Uterus (tissue), 4 donors: ENCODE measurements around the gene PTDSS2. TPM values are rescaled to one million over a fixed set of nuclear protein-coding genes. Genes with fewer than 3 reads are reported as not detected.

Source experiments
- DNase-seq, 2 donors: peaks; one replicate each; pipeline ENCODE4 v3.0.0-alpha.2; 2019 to 2020
- H3K27ac ChIP-seq, 2 donors: fragments of 200-600 bp; sonication (generic); 1 replicate in 1 of 2; 2 replicates in 1 of 2; pipeline ENCODE4 v1.5.1; 2016 to 2018
- H3K27me3 ChIP-seq, 2 donors: fragments of 200-600 bp; sonication (generic); one replicate each; pipeline ENCODE4 v1.5.1; 2018 to 2019; ENCODE audit warnings: control low read depth in 1 of 2
- H3K36me3 ChIP-seq, 2 donors: fragments of 200-600 bp; sonication (generic); one replicate each; pipeline ENCODE4 v1.5.1; 2019; ENCODE audit warnings: control low read depth in 1 of 2
- H3K4me1 ChIP-seq, 2 donors: fragments of 200-600 bp; sonication (generic); one replicate each; pipeline ENCODE4 v1.5.1; 2018 to 2019; ENCODE audit warnings: control low read depth in 1 of 2
- H3K4me3 ChIP-seq, 2 donors: fragments of 200-600 bp; sonication (generic); 1 replicate in 1 of 2; 2 replicates in 1 of 2; pipeline ENCODE4 v1.5.1; 2018 to 2019; ENCODE audit warnings: mild to moderate bottlenecking in 1 of 2
- H3K9me3 ChIP-seq, 2 donors: fragments of 200-600 bp; sonication (generic); one replicate each; pipeline ENCODE4 v1.5.1; 2019; ENCODE audit warnings: control low read depth in 1 of 2
- CTCF ChIP-seq, 4 experiments: fragments of 200-600 bp in 2 of 4; fragments of 450-650 bp in 2 of 4; sonication (generic) in 2 of 4; IDR thresholded peaks; one replicate each; pipeline ENCODE4 v1.5.1; 2016 to 2019; ENCODE audit warnings: antibody characterized with exemption in 4 of 4, mild to moderate bottlenecking in 2 of 4, moderate library complexity in 1 of 4
- POLR2A ChIP-seq, 2 donors: fragments of 450-650 bp; IDR thresholded peaks; one replicate each; pipeline ENCODE4 v1.6.1; 2016; ENCODE audit warnings: antibody characterized with exemption in 2 of 2, mild to moderate bottlenecking in 1 of 2, moderate library complexity in 1 of 2
- intact Hi-C: fragments of 100-400 bp; cut with DNase I; formaldehyde crosslinking; loops from one replicate; pipeline ENCODE4 v1.15.1; 2023; ENCODE audit warnings: low total_unique reads
- total RNA-seq, 4 donors: library from RNA; depleted of rRNA in 3 of 4; stranded (reverse); fragments of >200 nt in 3 of 4; gene quantifications; one replicate each; pipeline versions ENCODE4 v1.1.0 to v1.2.4, GENCODE V29; 2014 to 2023
- donor health status: DM: yes; HTN: yes; CAD: no.

Gene PTDSS2
- total RNA-seq, 4 donors from 2014 or later = 20.7 to 43.7 (median 22.8) TPM

DNA sequence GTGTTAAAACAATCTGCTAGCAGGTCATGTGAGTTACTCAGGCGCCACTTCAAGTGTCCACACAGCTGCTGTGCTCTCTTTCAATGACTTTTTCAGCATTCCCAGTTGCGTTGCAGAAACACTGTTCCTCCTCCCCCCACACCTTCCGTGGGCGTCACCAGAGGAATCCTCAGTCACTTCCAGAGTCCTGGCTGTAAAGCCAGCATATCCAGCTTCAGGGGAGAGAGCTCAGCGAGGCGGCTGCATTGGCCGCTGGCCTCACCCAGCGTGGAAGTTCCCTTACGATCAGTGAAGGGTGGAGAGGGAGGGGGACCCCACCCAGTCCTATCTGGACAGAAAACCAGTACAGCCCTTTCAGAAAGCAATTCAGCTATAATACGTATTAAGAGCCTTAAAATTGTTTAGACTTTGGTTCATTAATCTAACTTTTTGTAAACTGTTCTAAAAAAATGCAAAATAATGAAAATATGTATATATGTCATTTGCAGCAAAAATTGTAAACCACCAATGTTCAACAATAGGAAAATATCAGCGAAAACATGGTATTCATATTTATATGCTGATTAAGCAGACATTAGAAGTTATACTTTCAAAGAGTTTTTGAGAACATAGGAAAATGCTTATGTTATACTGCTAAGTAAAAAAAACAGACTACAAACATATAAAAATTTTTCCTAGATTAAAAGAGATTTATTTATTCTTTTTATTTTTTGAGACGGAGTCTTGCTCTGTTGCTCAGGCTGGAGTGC is 5.5 kb upstream of the PTDSS2 start:
- no peak overlapping the region for H3K4me3 ChIP-seq
- peaks cover 0 to 13% of the 10 kb centered on the region in 2 donors for H3K27me3 ChIP-seq
- intact Hi-C loops = no loop called here
- no peak overlapping the region for H3K27ac ChIP-seq
- no peaks in the 10 kb centered on the region for H3K9me3 ChIP-seq
- no peaks in the 10 kb centered on the region for H3K36me3 ChIP-seq
- H3K4me1 ChIP-seq = no peaks in the 10 kb centered on the region
- TF ChIP-seq CTCF (IDR thresholded peaks at IDR 0.05) (no peak), POLR2A (IDR thresholded peaks at IDR 0.05) (no peak)
- no peak for DNase-seq

GRCh38 chr11:445765-446588 is 4.1 kb upstream of the PTDSS2 start:
- H3K4me3 ChIP-seq = no peak overlapping the region
- peaks cover 0 to 10% of the 10 kb centered on the region in 2 donors for H3K27me3 ChIP-seq
- H3K27ac ChIP-seq = no peak overlapping the region
- no peaks in the 10 kb centered on the region for H3K36me3 ChIP-seq
- no peaks in the 10 kb centered on the region for H3K4me1 ChIP-seq
- H3K9me3 ChIP-seq = no peaks in the 10 kb centered on the region
- TF ChIP-seq POLR2A (IDR thresholded peaks at IDR 0.05) = no peak
- no peak for TF ChIP-seq CTCF (IDR thresholded peaks at IDR 0.05)
- intact Hi-C loops = no loop called here
- no peak for DNase-seq

DNA sequence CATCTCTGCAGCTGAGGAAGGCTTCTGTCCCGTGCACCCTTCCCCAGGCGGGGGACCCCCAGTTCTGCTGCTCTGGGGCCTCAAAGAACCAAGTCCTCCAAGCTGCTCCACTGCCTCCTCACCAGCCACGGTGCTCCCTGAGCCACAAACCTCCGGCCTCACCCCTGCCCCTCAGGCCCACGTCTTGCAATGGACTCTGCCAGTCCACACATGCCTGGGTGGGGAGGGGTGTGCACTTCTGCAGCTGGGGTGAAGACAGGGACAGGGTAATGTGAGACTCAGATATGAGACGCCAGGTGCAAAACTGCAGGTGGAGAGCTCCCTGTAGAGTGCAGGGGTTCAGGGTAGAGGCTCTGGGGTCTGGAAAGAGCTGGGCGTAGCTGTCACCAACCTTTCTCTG is 3.2 kb upstream of the PTDSS2 start:
- Histone ChIP-seq H3K9me3 (no peaks in the 10 kb centered on the region), H3K4me1 (peaks cover 0 to 5% of the 10 kb centered on the region in 2 donors), H3K36me3 (no peaks in the 10 kb centered on the region), H3K27me3 (peaks cover 0 to 1% of the 10 kb centered on the region in 2 donors), H3K27ac (no peak overlapping the region), H3K4me3 (no peak overlapping the region)
- DNase-seq = no peak
- TF ChIP-seq POLR2A (IDR thresholded peaks at IDR 0.05) (no peak), CTCF (IDR thresholded peaks at IDR 0.05) (no peak)
- intact Hi-C loops = no loop called here

GRCh38 chr11:447923-448731 is 2.0 kb upstream of the PTDSS2 start:
- peaks cover 0 to 5% of the 10 kb centered on the region in 2 donors for H3K4me1 ChIP-seq

More at GRCh38 chr11:447923-448731, 2.0 kb upstream of the PTDSS2 start:
- Histone ChIP-seq H3K9me3 (no peaks in the 10 kb centered on the region), H3K27me3 (no peaks in the 10 kb centered on the region), H3K27ac (peak overlapping the region; percentile 84 to 92), H3K4me3 (peak overlapping the region; percentile 63 to 71), H3K36me3 (no peaks in the 10 kb centered on the region)
- TF ChIP-seq CTCF (IDR thresholded peaks at IDR 0.05) (peak; percentile 91 to 95 (median 92)), POLR2A (IDR thresholded peaks at IDR 0.05) (peak; percentile 78 to 81)
- peak; percentile 93 to 94 for DNase-seq
- intact Hi-C loops = no loop called here
